HG03139 (cell line): ENCODE measurements around the gene SNX15.
"Not testable (repeated sequence)": the region's sequence is repeated elsewhere in the genome, so short reads cannot be mapped to it uniquely, and the experiment has no call there.

ENCODE experiments used
- ATAC-seq: cut with Tn5 transposase; IDR thresholded peaks from one replicate; pipeline ENCODE4 v1.9.1; 2021; ENCODE audit not compliant: unreplicated experiment

SNX15 gene

GRCh38 chr11:65014726-65015227 is 12.5 kb upstream of the SNX15 start:
- no peak for ATAC-seq

DNA sequence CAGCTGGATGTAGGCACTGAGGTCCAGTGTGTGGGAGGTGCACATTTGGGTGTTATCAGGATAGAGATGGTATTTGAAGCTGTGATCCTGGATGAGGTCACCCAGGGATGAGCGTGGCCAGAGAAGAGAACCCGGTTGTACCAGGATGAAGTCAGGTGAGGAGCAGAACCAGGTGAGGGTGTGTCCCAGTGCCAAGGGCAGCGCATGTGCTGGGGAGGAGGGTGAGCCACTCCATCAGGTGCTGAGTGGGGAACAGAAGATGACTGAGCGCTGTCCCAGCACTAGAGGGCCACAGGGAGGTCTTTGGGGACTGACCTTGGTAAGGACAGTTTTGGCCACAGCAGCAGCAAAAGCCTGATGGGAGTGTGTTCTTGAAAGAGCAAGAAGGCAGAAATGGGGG is 10.5 kb upstream of the SNX15 start:
- ATAC-seq, result no peak

DNA sequence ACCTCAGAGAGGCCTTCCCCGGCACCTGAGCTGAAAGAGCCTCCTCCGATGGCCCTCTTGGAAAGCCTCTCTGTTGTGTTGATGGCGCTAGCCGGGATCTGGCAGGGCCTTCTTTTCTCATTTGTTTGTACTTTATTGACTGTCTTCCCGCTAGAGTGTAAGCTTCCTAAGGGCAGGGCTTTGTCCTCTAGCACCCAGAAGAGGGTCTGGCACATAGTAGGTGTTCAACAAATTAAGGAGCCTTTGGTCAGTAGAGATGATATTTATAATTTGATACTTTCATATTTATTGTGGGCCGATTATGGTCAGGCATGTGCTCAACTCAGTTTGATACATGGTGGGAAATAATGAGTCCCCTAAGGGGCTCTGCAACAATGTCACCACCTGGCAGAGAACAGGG is 9.3 kb upstream of the SNX15 start:
- no peak for ATAC-seq

GRCh38 chr11:65019824-65020223 is 7.4 kb upstream of the SNX15 start:
- ATAC-seq, result no peak

DNA sequence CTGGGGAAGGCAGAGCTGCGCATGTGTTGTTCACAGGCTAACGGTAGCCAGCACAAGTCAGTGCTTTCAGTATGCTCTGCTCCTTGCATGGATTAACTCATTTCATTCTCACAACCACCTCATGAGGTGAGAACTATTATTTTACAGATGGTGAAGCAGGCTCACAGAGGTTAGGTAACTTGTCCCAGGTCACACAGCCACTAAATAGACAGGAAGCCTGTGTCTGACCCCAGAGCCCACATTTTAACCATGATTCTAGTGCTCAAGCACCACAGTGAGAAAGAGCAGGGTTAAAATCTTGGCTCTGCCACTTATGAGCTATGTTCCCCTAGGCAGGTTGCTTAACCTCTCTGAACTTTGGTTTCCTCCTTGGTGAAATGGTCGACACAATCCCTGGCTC is 6.2 kb upstream of the SNX15 start:
- ATAC-seq, result no peak

GRCh38 chr11:65021509-65021908 is 5.7 kb upstream of the SNX15 start:
- ATAC-seq, result no peak

GRCh38 chr11:65023502-65023901 is 3.7 kb upstream of the SNX15 start:
- not testable (repeated sequence) for ATAC-seq

DNA sequence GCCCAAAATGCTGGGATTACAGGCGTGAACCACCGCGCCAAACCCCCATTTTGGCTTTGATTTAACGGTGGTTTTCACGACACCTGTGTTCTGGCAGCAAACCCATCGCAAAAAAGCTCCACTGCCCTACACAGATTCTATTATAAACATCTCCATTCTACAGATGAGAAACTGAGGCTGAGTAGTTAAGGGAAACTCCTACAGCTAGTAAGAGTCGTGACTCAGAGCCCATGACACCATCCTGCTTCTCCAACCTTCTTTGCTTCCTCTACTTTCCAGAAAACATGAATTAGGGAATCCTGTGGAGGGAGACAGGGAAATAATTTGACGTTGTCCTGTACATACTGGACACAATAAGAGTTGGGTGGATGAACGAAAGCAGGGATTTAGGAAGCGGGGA is 429 bp upstream of the SNX15 start:
- ATAC-seq, result no peak

- no peak for ATAC-seq
Measured at GRCh38 chr11:65032216-65032615, 5.0 kb downstream of the SNX15 start.

DNA sequence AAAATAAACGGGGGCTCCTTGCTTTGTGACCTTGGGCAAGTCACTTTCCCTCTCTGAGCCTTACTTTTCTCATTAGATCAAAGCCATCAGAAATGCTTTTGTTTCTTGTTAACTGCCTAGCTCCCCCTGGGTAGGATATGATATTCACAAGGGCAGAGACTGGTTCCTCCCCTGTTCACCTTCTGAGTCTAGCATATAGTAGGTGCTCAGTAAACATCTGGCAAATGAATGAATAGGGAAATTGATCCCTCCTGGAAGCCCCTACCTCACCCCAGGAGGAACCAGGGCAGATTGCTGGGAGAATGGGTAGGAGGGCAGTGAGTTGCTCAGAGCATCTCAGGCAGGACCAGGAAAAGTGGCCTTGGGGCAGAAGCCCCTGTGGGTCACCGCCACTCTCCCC is 7.2 kb downstream of the SNX15 start:
- ATAC-seq, result no peak

DNA sequence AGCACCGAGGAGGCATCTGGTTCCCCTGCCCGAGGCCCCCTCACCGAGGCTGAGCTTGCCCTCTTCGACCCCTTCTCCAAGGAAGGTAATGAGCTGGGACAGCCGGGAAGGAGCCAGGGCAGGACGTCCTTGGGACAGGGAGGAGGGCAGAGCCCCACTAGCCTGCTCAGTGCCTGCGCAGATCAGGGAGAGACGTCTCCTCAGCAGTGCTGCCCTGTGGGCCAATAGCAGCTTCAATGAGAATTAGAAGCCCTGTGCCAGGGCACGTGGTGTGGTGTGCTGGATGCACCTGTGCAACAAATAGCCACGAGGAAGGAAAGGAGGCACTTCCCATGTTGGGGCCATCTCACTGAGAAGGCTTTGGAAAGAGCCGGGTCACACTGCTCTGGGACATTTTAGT is 8.3 kb downstream of the SNX15 start:
- ATAC-seq, result no peak

GRCh38 chr11:65036931-65037330 is 9.7 kb downstream of the SNX15 start:
- no peak for ATAC-seq

DNA sequence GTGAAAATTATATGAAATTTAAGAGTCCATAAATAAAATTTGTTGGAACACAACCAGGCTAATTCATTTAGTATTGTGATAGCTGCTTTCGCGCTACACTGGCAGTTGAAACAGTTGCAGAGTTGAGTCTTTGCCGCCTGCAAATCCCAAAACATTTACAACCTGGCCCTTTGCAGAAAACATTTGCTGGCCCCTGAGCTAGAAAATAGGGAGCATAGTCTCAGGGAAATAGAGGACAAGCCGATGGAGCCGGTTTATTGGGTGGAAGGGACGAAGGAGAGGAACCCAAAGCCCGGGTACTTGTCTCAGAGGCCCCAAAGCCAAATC is 13.2 kb downstream of the SNX15 start:
- no peak for ATAC-seq

DNA sequence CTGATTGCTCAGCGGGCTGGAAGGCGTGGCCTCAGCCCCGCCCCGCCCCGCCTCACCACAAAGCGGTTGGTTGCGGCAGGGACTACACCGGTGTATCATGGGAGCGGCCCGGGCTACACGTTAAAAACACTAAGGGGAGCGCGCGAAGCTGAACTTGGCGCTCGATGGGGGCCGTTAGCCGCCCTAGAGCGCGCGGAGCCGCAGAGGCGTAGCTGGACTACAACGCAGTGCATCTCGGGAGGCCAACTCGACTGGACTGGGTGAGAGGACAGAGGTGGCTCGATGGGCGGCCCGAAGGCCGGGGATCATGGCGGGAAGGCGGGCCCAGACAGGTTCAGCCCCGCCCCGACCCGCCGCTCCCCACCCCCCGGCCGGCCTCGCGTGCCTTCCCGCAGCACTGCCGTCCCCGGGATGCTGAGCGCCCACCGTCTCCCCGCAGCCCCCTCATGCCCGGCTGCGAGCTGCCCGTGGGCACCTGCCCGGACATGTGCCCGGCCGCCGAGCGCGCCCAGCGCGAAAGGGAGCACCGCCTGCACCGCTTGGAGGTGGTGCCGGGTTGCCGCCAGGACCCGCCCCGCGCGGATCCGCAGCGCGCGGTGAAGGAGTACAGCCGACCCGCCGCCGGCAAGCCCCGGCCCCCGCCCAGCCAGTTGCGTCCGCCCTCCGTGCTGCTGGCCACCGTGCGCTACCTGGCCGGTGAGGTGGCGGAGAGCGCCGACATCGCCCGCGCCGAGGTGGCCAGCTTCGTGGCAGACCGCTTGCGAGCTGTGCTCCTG is 13.8 kb downstream of the SNX15 start, which contains the start of gene SAC3D1:
Gene SAC3D1 (plus strand): TSS at position 364 of the 776 bp plus-strand sequence. CDS start 83 bp downstream, at position 447.
- ATAC-seq, result peak; percentile 85

GRCh38 chr11:65042891-65043290 is 15.7 kb downstream of the SNX15 start:
- ATAC-seq, result no peak

GRCh38 chr11:65043881-65044501 is 16.8 kb downstream of the SNX15 start:
- ATAC-seq, result no peak

- no peak for ATAC-seq
Measured at GRCh38 chr11:65045061-65045460, 17.8 kb downstream of the SNX15 start.

GRCh38 chr11:65045728-65046127 is 18.5 kb downstream of the SNX15 start:
- no peak for ATAC-seq

- no peak for ATAC-seq
Measured at GRCh38 chr11:65047581-65048422, 20.6 kb downstream of the SNX15 start.

GRCh38 chr11:65051398-65051858 is 24.2 kb downstream of the SNX15 start:
- ATAC-seq, result no peak

DNA sequence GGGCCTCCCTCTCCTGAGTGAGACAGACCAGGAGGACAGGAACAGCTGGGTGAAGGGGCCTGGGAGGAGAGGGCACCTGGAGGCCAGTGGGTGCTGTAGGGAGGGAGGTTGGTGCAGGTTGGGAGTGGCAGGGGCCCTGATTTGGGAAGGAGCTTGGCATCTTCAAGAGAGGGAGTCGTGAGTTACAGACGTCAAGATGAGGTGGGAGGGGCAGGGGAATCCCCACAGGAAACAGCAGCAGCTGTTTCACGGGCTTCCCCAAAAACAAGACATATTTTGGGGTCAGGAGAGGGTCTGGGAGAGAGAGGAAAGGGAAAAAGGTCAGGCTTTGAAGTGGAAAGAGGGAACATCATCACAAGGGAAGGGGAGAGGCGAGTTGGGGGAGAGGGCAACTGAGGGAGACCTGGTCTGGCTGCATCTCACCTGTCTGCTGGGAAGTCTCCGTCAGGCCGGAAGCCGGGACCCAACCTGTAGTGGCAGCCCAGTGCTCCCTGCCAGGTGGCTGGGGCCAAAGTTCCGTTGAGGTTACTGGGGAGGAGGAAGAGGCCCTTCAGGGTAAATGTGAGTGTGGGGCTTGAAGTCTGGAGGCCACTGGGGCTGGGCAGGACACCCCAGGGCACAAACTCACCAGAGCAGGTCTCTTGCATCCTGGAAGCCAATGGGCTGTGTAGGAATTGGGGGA is 26.7 kb downstream of the SNX15 start:
- no peak for ATAC-seq
